Liver (tissue), 9 donors: Measurements from ENCODE around the gene GRK5. TPM values are rescaled to one million over a fixed set of nuclear protein-coding genes. Genes with fewer than 3 reads are reported as not detected.

Source experiments
- DNase-seq: peaks from one replicate; pipeline ENCODE4 v3.0.0-alpha.2; 2017; ENCODE audit warnings: low spot score
- H3K27ac ChIP-seq, 2 donors: one replicate each; pipeline ENCODE4 v1.7.0; 2013; ENCODE audit warnings: inconsistent platforms in 2 of 2, low read length in 2 of 2, control low read depth in 1 of 2, low read depth in 1 of 2, mild to moderate bottlenecking in 1 of 2
- H3K27me3 ChIP-seq, 4 donors: one replicate each; pipeline versions ENCODE4 v1.6.1 to v1.7.0; 2013; ENCODE audit warnings: low read length in 3 of 4, inconsistent platforms in 1 of 4, mild to moderate bottlenecking in 1 of 4, moderate library complexity in 1 of 4; ENCODE audit not compliant: control insufficient read depth in 4 of 4, insufficient read depth in 4 of 4
- H3K36me3 ChIP-seq, 4 donors: one replicate each; pipeline versions ENCODE4 v1.6.1 to v1.7.0; 2013; ENCODE audit warnings: low read length in 3 of 4, mild to moderate bottlenecking in 3 of 4, low read depth in 1 of 4, moderate library complexity in 1 of 4; ENCODE audit not compliant: control insufficient read depth in 4 of 4, insufficient read depth in 3 of 4
- H3K4me1 ChIP-seq, 4 donors: one replicate each; pipeline versions ENCODE4 v1.6.1 to v1.7.0; 2013; ENCODE audit warnings: low read length in 3 of 4, mild to moderate bottlenecking in 3 of 4, moderate library complexity in 1 of 4; ENCODE audit not compliant: control insufficient read depth in 4 of 4, insufficient read depth in 4 of 4
- H3K4me3 ChIP-seq, 3 donors: one replicate each; pipeline versions ENCODE4 v1.6.1 to v1.7.0; 2013; ENCODE audit warnings: low read length in 3 of 3, control low read depth in 1 of 3, low read depth in 1 of 3, mild to moderate bottlenecking in 1 of 3
- H3K9ac ChIP-seq, 2 donors: one replicate each; pipeline ENCODE4 v1.7.0; 2013; ENCODE audit warnings: low read length in 2 of 2, mild to moderate bottlenecking in 2 of 2, moderate library complexity in 2 of 2, control low read depth in 1 of 2, low read depth in 1 of 2
- H3K9me3 ChIP-seq, 4 donors: one replicate each; pipeline versions ENCODE4 v1.6.1 to v1.7.0; 2013; ENCODE audit warnings: low read length in 3 of 4; ENCODE audit not compliant: control insufficient read depth in 4 of 4
- ATF3 ChIP-seq: IDR thresholded peaks from 2 replicates; pipeline ENCODE4 v1.6.1; 2016; ENCODE audit warnings: antibody characterized with exemption
- CTCF ChIP-seq: fragments of 150-350 bp; IDR thresholded peaks from 2 replicates; pipeline ENCODE4 v1.5.1; 2017; ENCODE audit warnings: improper control_type of control experiment, low read depth, low read length; ENCODE audit not compliant: missing input control
- FOXA1 ChIP-seq: IDR thresholded peaks from 2 replicates; pipeline ENCODE4 v1.6.1; 2016; ENCODE audit warnings: antibody characterized with exemption
- GABPA ChIP-seq, 2 donors: IDR thresholded peaks in 1 of 2; conservative IDR thresholded peaks in 1 of 2; 2 replicates each; pipeline ENCODE4 v1.6.1; 2016; ENCODE audit warnings: antibody characterized with exemption in 2 of 2, mild to moderate bottlenecking in 1 of 2, moderate library complexity in 1 of 2
- HNF4A ChIP-seq, 2 donors: conservative IDR thresholded peaks; 2 replicates each; pipeline ENCODE4 v1.6.1; 2016; ENCODE audit warnings: antibody characterized with exemption in 2 of 2, mild to moderate bottlenecking in 2 of 2
- HNF4G ChIP-seq: IDR thresholded peaks from 2 replicates; pipeline ENCODE4 v1.6.1; 2016; ENCODE audit warnings: antibody characterized with exemption
- JUND ChIP-seq, 2 donors: IDR thresholded peaks; 2 replicates each; pipeline ENCODE4 v1.6.1; 2016; ENCODE audit warnings: antibody characterized with exemption in 2 of 2
- MAX ChIP-seq: IDR thresholded peaks from 2 replicates; pipeline ENCODE4 v1.6.1; 2016; ENCODE audit warnings: antibody characterized with exemption
- NR2F2 ChIP-seq: IDR thresholded peaks from 2 replicates; pipeline ENCODE4 v1.6.1; 2016; ENCODE audit warnings: antibody characterized with exemption
- RAD21 ChIP-seq, 2 donors: IDR thresholded peaks; 2 replicates each; pipeline ENCODE4 v1.6.1; 2016; ENCODE audit warnings: antibody characterized with exemption in 2 of 2, mild to moderate bottlenecking in 2 of 2
- REST ChIP-seq: IDR thresholded peaks from 2 replicates; pipeline ENCODE4 v1.6.1; 2016; ENCODE audit warnings: antibody characterized with exemption, mild to moderate bottlenecking
- RXRA ChIP-seq, 2 donors: IDR thresholded peaks; 2 replicates each; pipeline ENCODE4 v1.6.1; 2017 to 2018; ENCODE audit warnings: antibody characterized with exemption in 2 of 2, mild to moderate bottlenecking in 1 of 2
- SP1 ChIP-seq: IDR thresholded peaks from 2 replicates; pipeline ENCODE4 v1.6.1; 2018; ENCODE audit warnings: antibody characterized with exemption, mild to moderate bottlenecking
- TAF1 ChIP-seq: conservative IDR thresholded peaks from 2 replicates; pipeline ENCODE4 v1.6.1; 2016; ENCODE audit warnings: antibody characterized with exemption, mild to moderate bottlenecking
- YY1 ChIP-seq: IDR thresholded peaks from 2 replicates; pipeline ENCODE4 v1.6.1; 2016; ENCODE audit warnings: antibody characterized with exemption, mild to moderate bottlenecking
- ZBTB33 ChIP-seq: IDR thresholded peaks from 2 replicates; pipeline ENCODE4 v1.6.1; 2016; ENCODE audit warnings: antibody characterized with exemption
- WGBS: extraction: QIAGEN DNeasy Blood & Tissue Kit; methylation state at CpG from one replicate; pipeline ENCODE4 v1.1.7; 2013; 5-methylcytosine and 5-hydroxymethylcytosine counted together
- polyA plus RNA-seq, 2 donors: library from polyadenylated mRNA; stranded (reverse) in 1 of 2; unstranded in 1 of 2; fragments of 200-250 nt in 1 of 2; fragments of >200 nt in 1 of 2; fragmentation: Nextera tagmentation in 1 of 2; extraction: Ambion mirVana in 1 of 2; gene quantifications; one replicate each; pipeline versions ENCODE4 v1.2.1 to v1.2.3, GENCODE V29; 2013 to 2015
- total RNA-seq, 2 donors: library from RNA; depleted of rRNA; stranded (reverse); fragments of >200 nt; gene quantifications; one replicate each; pipeline ENCODE4 v1.2.3, GENCODE V29; 2014
- donor health status: healthy.
- donor health status: healthy.
- donor health status: healthy.
- donor health status: healthy.
- donor health status: healthy.

GRK5 gene
- total and polyA plus RNA-seq, 4 donors: 2.1 to 6.6 (median 5.1) TPM

GRCh38 chr10:119303886-119304285 is 96.5 kb downstream of the GRK5 start:
- no peaks in the 10 kb centered on the region for H3K9me3 ChIP-seq
- H3K36me3 ChIP-seq: no peaks in the 10 kb centered on the region
- DNase-seq: no peak
- 100% methylated on average over 3 of the region's 3 CpGs for WGBS
- TF ChIP-seq TAF1: no peak
- no peak for TF ChIP-seq YY1
- TF ChIP-seq CTCF: no peak
- no peak for TF ChIP-seq REST
- no peak for TF ChIP-seq ZBTB33
- no peak for TF ChIP-seq MAX
- TF ChIP-seq SP1: no peak
- TF ChIP-seq GABPA (IDR thresholded peaks at IDR 0.05 in 1 of 2, conservative IDR thresholded peaks at IDR 0.05 in 1 of 2): no peak
- no peak for TF ChIP-seq FOXA1
- H3K9ac ChIP-seq: no peak overlapping the region
- no peak overlapping the region for H3K27ac ChIP-seq
- no peak overlapping the region for H3K4me3 ChIP-seq
- H3K27me3 ChIP-seq: no peaks in the 10 kb centered on the region
- peaks cover 0 to 8% (median 3%) of the 10 kb centered on the region in 4 donors for H3K4me1 ChIP-seq

- Histone ChIP-seq H3K36me3 (no peaks in the 10 kb centered on the region), H3K4me3 (no peak overlapping the region), H3K27me3 (no peaks in the 10 kb centered on the region), H3K9ac (no peak overlapping the region), H3K4me1 (peaks cover 0 to 8% (median 3%) of the 10 kb centered on the region in 4 donors), H3K9me3 (no peaks in the 10 kb centered on the region), H3K27ac (no peak overlapping the region)
- WGBS: 94% methylated on average over 8 of the region's 8 CpGs
- TF ChIP-seq CTCF: no peak
- no peak for TF ChIP-seq RAD21 (IDR thresholded peaks at IDR 0.05)
- TF ChIP-seq YY1: no peak
- TF ChIP-seq HNF4G: no peak
- no peak for TF ChIP-seq JUND (IDR thresholded peaks at IDR 0.05)
- TF ChIP-seq TAF1: no peak
- TF ChIP-seq NR2F2: no peak
- no peak for TF ChIP-seq ATF3
- TF ChIP-seq MAX: no peak
- TF ChIP-seq GABPA (IDR thresholded peaks at IDR 0.05 in 1 of 2, conservative IDR thresholded peaks at IDR 0.05 in 1 of 2): no peak
- TF ChIP-seq HNF4A (conservative IDR thresholded peaks at IDR 0.05): no peak
- TF ChIP-seq RXRA (IDR thresholded peaks at IDR 0.05): no peak
- no peak for DNase-seq
These were observed 97.2 kb downstream of the GRK5 start for GRCh38 chr10:119304541-119304940.
